Stimulated activated CD8-positive, alpha-beta memory T cell treated with anti-CD3 and anti-CD28 coated beads, Interleukin-15, amount 100 ng/mL, for 1 hour (primary cell): Measurements from ENCODE around the gene HELZ.
"Not testable (repeated sequence)": the region's sequence is repeated elsewhere in the genome, so short reads cannot be mapped to it uniquely, and the experiment has no call there.

Experiments used
- DNase-seq: peaks from one replicate; pipeline ENCODE4 v3.0.0-alpha.2; 2020; ENCODE audit warnings: low read depth

HELZ gene

DNA sequence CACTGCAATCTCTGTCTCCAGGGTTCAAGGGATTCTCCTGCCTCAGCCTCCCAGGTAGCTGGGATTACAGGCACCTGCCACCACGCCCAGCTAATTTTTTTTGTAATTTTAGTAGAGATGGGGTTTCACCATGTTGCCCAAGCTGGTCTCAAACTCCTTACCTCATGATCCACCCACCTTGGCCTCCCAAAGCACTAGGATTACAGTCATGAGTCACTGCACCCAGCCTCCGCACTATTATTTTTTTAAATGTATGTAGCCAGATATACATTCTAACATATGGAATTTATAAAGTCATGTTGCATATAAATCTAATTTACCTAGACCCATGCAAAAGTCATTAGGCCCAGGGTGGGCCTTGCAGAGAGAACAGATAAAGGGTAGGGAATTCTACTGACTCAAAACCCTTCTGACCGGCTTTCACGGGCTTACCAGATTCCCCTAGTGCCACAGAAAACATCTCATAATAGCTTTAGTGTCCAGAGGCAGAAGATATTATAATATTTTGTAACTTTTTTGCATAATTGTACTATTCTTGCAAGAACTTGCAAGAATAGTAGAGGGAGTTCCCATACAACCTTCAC is 20.5 kb upstream of the HELZ start:
- no peak for DNase-seq

DNA sequence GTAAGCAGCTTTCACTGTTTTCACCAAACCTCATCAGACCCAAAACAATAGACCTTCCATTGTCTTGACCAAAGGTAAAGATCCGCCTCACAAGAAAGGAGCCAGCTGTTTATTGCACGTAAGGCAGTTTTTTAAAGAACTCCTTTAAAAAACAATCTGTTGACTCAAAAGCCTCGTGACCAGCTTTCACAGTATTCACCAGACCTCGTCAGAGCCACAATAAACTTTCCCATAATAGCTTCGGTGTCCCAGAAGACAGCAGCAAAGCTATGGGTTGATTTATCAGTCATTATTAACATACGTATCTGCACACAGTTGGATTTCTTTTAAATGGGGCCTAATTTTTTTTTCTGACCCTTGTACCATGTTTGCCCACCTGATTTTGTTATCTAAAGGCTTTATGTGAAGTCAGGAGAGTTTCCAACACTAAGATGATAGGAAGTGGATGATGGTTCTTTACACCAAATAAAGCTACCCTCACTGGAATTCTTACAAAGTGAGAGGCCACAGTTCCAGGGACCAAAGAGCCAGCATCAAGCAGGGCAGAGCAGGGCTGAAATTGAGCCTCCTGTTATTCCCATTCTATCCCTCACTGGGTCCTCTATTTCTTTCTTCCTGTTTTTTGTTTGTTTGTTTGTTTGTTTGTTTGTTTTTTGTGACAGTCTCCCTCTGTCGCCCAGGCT is 17.6 kb upstream of the HELZ start:
- DNase-seq, result no peak

DNA sequence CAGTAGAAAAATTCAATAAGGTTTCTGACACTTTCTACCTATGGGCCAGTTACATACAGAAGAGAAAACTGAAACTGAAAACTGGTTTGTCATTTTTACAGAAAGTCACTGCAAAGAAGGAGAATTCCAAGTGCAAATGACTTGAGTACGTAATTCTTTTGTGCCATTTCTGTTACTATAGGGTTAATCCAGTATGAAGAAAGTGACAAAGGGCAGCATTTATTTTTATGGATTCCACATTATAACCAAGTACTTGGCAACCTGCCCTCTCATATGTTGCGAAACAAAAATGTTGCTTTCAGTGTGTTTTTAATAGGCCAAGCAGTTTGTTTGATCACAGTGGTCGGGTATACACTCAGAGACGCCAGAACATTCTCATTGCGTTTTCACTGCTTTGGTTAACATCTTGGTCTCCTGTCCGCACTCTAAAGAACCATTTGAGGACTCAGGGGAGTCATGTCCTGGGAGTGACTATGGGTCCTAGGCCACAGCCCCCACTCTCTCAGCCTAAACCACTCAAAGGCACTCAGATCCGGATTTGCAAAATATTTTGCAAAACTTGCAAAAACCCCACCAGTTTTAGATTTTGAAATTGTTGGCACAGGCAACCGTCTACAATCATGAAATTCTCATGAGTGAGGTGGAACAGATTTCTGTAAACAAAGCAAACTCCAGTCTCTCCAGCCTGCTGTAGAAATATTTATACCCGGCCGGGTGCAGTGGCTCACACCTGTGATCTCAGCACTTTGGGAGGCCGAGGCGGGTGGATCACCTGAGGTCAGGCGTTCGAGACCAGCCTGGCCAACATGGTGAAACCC is 15.4 kb upstream of the HELZ start:
- DNase-seq, result no peak

DNA sequence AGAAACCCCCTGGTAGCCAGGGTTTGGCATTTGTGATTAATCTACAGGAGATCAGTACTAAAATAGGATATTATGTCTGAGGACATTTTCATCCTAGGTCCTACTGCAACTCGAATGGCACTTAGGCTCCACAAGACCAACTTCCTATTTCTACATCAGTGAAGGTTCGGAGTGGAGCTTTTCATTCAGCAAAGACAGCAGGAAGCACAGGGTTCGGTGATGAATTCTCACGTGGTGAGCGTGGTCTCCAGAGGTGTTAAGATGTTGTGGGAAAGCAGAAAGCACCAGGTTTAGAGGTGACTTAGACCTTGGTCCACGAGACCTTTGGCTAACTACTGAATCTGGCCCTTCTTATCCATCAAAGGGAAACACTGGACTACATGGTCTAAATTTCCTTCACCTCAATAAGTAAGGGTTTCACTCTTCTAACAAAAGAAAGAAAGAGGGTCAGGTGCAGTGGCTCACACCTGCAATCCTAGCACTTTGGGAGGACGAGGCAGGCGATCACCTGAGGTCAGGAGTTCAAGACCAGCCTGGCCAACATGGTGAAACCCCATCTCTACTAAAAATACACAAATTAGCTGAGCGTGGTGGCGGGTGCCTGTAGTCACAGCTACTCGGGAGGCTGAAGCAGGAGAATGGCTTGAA is 13.9 kb upstream of the HELZ start:
- DNase-seq, result no peak

DNA sequence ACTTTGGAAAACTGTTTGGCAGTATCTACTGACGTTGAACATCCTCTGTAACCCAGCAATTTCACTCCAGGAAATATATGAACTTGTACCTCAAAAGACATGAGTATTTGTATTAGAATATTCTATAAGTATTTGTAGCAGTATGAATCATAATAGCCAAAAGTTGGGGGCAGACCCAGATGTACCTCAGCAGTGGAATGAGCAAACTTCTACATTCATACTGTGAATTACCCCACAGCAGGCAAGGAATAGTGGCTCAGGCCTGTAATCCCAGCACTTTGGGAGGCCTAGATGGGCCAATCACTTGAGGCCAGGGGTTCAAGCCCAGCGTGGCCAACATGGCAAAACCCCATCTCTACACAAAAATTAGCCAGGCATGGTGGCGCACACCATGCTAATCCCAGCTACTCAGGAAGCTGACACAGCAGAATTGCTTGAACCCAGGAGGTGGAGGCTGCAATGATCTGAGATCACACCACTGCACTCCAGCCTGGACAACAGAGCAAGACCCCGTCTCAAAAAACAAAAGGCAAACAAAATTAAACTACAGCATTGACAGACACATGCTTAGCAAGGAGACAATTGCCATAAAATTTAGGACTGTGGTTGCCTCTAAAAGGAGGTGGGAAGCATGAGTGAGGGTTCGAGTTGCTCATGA is 11.2 kb upstream of the HELZ start:
- DNase-seq, result no peak

DNA sequence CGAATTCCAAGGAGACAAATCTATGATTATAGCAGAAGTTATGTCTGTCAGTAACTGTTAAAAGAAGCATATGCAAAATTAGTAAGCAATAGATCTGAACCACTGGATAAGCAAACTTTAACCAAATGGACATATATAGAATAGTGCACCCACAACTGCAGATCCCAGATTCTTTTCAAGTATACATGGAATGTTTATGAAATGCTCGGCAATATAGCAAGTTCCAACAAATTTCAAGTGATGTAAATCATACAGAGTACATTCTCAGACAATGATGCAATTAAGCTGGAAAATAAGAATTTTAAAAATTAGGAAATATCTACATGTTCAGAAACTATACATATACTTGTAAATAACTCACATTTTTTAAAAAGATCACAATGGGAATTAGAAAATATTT is 8.4 kb upstream of the HELZ start:
- no peak for DNase-seq

DNA sequence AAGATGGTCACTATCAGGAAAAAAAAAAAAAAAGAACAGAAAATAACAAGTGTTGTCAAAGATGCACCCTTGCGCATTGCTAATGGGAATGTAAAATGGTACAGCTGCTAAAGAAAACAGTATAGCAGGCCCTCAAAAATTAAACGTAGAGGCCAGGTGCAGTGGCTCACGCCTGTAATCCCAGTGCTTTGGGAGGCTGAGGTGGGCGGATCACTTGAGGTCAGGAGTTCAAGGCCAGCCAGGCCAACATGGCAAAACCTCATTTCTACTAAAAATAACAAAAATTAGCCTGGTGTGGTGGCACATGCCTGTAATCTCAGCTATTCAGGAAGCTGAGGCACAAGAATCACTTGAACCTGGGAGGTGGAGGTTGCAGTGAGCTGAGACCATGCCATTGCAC is 6.6 kb upstream of the HELZ start:
- not testable (repeated sequence) for DNase-seq

DNA sequence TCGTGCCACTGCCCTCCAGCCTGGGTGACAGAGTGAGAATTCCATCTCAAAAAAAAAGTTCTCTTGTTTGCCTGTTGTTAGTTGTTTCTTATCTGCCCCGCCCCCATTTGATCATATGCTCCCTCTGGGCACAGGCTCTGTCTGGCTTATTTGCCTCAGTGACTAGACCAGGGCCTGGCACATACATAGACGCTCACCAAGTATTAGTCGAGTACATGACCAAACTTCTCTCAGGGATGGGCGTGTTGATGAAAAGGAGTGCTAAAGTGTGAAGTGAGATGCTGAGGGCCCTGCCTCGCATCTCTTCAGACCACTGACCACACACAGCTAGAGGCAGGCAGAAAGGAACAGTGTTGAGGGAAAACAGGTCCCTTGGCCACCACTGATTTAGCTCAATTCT is 3.3 kb upstream of the HELZ start:
- DNase-seq, result no peak

DNA sequence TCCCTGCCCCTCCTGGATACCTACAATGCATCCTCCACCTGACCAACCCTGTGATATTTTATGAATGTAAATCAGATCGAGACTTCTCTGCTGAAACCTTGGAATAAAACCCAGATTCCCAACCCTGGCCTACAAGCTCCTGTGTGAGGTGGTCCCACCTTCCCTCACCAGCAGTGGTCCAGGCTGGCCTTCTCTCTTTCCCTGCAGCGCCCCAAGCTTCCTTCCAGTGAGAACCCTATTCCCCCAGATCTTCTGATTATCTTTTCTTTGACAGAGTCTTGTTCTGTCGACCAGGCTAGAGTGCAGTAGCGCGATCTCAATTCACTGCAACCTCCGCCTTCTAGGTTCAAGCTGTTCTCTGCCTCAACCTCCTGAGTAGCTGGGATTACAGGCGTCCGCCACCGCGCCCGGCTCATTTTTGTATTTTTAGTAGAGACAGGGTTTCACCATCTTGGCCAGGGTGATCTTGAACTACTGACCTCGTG is 2.5 kb upstream of the HELZ start:
- no peak for DNase-seq

DNA sequence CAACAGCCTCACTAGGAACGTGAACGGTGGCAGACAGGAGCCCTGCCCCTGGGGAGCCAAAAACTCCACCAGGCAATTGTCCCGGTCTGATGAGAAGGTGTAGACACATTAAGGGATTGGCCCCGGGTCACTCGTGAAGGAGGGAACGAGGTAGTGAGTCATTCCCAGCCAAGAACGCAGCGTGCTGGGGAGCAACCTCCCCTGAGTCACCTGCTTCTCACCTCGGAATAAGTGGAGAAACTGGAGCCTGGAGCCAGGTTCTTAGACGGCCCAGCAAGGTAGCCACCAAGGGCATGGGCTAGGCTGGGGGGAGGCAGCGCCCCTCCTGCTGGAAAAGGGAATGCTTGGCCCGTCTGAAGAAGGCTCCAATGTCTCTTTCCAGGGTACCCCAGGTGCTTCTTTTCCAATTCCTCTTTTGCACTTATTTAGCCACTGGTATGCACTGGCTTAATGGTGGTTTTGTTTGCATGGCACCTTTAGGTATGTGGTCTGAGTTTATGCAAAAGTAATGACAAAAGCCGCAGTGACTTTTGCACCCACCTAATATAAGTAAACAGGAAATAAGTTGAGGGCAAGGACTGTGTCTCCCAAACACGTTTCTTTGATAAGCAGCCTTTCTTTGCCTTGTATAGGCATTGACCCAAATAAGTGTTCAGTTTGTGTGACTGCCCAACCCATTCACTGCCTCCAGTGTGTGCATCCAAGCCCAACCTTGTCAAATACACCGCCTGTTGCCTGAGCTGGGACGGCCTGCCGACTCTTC is 1.8 kb upstream of the HELZ start:
- DNase-seq, result no peak

DNA sequence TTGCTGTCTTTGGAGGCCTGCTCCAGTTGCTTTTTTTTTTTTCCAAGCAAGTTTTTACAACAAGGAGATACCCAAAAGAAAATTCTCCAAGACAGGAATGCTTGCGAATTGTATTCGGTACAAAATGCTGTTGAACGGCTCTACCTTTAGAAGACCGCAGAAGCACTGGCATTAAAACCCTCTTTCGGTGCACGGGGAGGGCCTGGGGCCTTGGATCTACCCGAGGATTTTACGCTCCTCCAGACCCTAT is 1.3 kb upstream of the HELZ start:
- DNase-seq, result no peak

DNA sequence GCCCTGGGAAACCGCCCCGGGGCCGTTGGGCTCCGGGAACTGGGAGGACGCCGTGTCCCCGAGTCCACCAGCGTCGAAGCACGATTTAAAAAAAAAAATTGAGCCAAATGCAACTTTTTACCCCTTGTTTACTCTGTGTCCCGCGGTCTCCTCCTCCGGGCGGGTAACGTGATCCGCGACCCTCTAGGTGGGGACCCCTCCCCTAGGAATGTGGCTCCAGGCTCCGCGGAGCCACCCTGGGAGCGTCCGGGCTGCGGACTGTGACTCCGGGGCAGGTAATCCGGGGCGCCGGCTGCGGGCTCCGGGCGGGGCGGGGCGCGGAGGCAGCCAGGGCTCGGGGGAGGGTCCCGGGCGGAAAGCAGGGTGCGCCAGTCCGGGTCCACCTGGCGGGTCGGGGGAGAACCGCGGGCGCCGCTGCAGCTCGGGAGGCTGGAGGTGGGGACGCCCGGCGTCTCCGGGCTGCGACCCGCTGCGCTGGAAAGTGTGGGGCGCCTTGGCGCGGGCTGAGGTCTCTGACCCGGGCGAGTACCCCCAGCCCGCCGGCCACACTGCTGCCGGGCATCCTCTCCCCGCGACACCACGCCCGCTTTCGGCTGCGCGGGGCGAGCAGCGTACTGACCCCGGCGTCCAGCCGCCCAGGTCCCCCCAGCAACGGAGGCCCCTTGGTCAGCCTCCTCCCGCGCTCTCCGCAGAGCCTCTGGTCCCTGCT is 852 bp upstream of the HELZ start:
- DNase-seq, result no peak

DNA sequence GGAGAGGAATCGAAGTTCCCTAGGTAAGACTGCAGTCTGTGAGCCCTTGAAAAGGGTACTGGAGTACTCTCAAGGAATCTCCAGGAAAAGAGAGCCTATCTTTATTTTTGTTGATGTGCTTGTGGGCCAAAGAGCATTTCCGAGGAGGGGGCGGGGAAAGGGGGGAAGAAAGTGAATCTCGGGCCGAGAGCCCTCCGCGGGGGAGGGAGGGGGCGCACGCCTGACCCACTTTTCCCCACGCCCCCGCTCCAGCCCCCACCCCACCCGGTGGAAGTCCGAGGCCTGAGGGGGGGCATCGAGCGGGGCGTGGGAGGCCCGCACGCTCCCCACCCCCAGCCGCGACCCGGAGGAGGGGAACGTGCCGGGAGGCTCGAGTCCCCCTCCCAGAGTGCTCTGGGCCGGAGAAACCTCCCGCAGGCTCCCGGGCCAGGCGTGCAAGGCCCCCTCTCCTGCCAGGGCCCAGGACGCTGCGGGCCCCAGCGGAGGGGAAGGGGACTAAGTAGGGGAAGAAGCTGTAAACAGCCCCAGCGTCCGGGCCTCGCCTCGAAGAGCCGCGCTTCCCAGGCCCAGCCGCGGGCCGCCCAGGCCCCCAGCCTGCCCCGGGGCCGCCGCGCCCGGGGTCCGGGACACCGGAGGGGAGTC is 444 bp downstream of the HELZ start:
- DNase-seq, result no peak

DNA sequence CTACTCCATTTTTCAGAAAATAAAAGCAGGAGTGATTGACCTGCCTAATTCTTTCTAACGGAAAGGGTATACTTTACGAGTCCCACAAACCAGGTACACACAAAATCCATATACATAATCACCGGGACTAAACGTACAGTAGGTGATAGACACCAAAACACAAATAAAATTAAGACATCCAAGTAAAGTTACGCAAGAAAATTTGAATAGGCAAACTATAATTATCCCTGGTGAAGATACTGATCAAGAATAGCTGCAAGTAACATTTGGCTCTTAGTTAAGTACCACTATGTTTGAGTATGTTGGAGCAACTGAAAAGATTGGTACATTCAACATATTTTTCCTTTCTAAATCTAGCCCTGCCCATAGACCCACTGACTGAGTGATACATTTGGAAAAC is 1.7 kb downstream of the HELZ start:
- DNase-seq, result no peak

DNA sequence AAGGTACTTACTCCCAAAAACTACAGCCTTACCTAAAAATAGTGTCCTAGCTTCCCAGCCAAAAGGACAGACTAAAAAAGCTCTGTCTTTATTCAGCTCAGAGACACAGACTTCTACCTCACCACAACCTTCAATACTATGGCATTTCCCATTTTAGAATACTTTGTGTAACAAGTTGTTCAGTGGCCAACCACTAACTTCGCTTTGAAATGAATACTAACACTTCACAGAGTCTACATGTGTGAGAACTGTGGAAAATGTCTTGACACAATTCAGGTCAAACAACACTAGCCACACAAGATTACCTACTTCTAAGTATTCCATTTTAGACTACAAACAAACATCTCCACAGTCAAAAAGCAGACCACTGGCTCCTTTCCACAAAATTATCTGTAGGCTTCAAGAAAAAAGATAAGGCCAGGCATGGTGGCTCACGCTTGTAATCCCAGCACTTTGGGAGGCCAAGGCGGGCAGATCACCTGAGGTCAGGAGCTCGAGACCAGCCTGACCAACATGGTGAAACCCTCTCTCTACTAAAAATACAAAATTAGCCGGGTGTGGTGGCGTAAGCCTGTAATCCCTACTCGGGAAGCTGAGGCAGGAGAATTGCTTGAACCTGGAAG is 3.2 kb downstream of the HELZ start:
- DNase-seq, result no peak

DNA sequence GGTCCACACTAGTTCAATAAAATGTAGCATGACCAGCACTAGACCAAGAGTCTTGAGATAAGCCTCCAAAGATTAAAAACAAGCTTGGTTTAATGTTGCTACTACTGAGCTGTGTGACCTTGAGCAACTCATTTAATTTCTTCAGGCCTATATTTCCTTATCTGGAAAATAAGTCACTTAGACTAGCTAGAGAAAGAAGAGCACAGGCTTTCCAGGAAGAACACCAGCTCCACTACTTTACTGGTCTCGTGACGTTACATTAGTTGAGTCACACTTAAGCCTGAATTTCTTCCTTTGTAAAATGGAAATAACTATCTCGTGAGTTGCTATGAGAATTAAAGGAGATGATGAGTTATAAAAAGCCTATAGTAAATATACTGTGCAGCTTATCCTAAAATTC is 5.4 kb downstream of the HELZ start:
- no peak for DNase-seq

DNA sequence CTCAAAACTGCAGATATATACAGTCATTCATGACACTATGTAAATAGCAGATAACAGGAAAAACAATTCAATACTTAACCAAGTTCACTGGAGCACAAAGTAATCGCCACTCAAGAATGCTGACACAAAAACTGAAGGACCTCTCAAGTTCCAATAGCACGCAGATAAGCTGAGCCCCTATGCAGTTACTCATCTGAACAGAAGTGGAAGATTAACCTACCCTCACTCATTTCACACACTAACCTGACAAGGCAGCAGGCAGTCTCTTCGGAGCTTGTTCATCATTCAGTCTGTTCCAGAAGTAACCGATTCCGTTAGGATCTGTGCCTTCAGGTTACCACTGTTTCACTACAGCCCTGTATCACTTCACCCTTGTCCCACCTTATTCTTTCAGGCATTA is 6.0 kb downstream of the HELZ start:
- DNase-seq, result no peak

DNA sequence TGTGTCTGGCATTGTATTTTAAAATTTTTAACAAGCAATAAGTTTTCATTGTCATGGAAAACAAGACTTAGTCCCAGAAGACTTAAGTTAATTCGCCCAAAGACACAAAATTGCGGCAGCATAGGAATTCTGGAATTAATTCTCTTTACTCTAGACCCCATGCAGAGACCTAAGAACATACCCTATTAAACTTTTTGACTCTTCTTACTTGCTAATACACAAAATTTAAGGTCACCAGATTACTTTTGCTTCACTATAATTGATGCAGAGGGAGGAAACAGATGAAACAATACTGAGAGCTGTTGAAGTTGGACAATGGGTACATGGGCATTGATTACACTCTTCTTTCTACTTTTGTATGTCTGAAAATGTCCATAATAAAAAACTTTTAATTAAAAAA is 12.6 kb downstream of the HELZ start:
- DNase-seq, result no peak

DNA sequence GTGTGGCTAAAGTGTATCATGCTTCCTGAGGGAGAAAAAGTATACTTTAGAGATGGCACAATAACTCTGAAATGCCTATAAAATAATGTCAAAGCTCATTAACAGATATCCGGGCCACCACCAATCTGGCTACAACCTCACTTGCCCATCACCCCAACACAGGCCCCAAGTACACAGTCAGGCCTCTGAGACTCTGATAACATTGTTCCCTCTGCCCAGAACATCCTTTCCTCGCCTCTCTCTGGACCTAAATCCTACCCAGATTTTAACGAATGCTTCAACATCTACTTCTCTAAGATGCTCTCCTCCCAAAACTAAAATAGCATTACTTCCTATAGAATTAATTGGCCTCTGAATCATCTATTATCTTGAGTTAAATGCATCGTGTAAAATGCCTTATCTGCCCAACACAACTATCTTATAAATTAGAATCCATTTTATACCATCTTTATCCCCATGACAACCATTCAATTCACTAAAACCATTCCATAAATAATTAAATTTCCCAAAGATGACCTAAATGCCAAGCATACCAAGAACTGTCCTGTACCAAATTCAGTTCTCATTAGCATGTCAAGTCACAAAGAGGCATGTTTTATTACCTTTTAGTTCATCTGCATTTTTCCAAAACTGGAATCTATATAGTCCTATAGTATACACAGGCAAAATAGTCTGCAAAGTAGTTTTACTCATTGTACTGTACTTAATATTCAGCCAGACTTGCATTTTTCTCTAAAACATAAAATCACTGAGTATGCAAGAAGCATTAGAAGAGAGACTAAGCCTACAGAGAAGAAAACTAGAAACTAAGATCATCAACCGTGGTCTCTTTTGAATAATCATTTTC is 15.7 kb downstream of the HELZ start:
- no peak for DNase-seq
